B cell (primary cell): Measurements from ENCODE around the gene HACE1. TPM values are rescaled to one million over a fixed set of nuclear protein-coding genes. Genes with fewer than 3 reads are reported as not detected.
"Not testable (repeated sequence)": the region's sequence is repeated elsewhere in the genome, so short reads cannot be mapped to it uniquely, and the experiment has no call there.

Experiments
- ATAC-seq: fragments of 200-7000 bp; cut with Tn5 transposase; one replicate; pipeline ENCODE4 v1.10.0; 2021; ENCODE audit warnings: low read depth, mild to moderate bottlenecking, moderate number of reproducible peaks, moderate library complexity
- CTCF ChIA-PET: fragments of 350-600 bp; sonication (Branson Sonifier 250); formaldehyde crosslinking; loops from one replicate; lab custom pipeline; 2021; ENCODE audit warnings: antibody characterized with exemption, inconsistent platforms; lab: Charles Lee
- POLR2A ChIA-PET: fragments of 350-600 bp; sonication (Branson Sonifier 250); formaldehyde crosslinking; loops from one replicate; lab custom pipeline; 2021; ENCODE audit warnings: antibody characterized with exemption; lab: Charles Lee
- DNase-seq: peaks from one replicate; pipeline ENCODE4 v3.0.0; 2013
- H2AFZ ChIP-seq: 2 replicates; pipeline ENCODE4 v1.6.1; 2012; ENCODE audit warnings: mild to moderate bottlenecking, low read depth, low read length; ENCODE audit not compliant: insufficient read depth, poor library complexity, severe bottlenecking
- H3K27ac ChIP-seq, 2 donors: 1 replicate in 1 of 2; 2 replicates in 1 of 2; pipeline ENCODE4 v1.5.1; 2012 to 2013; ENCODE audit warnings: low read length in 2 of 2, mild to moderate bottlenecking in 2 of 2, moderate library complexity in 1 of 2
- H3K27me3 ChIP-seq, 4 experiments: fragments of 200-600 bp in 1 of 4; sonication (generic) in 1 of 4; replicated peaks in 1 of 4; 1 replicate in 2 of 4; 2 replicates in 2 of 4; pipeline versions ENCODE4 v1.6.1 to v1.7.0; 2013 to 2016; ENCODE audit warnings: low read length in 3 of 4, mild to moderate bottlenecking in 2 of 4, mixed read lengths in 1 of 4, moderate library complexity in 1 of 4; ENCODE audit not compliant: insufficient read depth in 4 of 4, control insufficient read depth in 3 of 4; ENCODE audit errors: control extremely low read depth in 1 of 4
- H3K36me3 ChIP-seq, 2 experiments: replicated peaks in 1 of 2; 1 replicate in 1 of 2; 2 replicates in 1 of 2; pipeline versions ENCODE4 v1.6.1 to v1.7.1; 2013; ENCODE audit warnings: low read length in 1 of 2; ENCODE audit not compliant: insufficient read depth in 2 of 2, control insufficient read depth in 1 of 2; ENCODE audit errors: control extremely low read depth in 1 of 2, extremely low read depth in 1 of 2
- H3K4me1 ChIP-seq, 2 donors: fragments of 200-600 bp in 1 of 2; sonication (generic) in 1 of 2; 1 replicate in 1 of 2; 2 replicates in 1 of 2; pipeline versions ENCODE4 v1.5.1 to v1.6.1; 2013 to 2017; ENCODE audit warnings: low read length in 2 of 2; ENCODE audit not compliant: control insufficient read depth in 2 of 2, insufficient read depth in 2 of 2
- H3K4me2 ChIP-seq: replicated peaks from 2 replicates; pipeline ENCODE3; 2012; ENCODE audit warnings: mild to moderate bottlenecking, low read depth, low read length; ENCODE audit not compliant: poor library complexity, severe bottlenecking
- H3K4me3 ChIP-seq, 5 experiments: fragments of 200-600 bp in 1 of 5; sonication (generic) in 1 of 5; 1 replicate in 3 of 5; 2 replicates in 2 of 5; pipeline versions ENCODE4 v1.5.1 to v1.7.0; 2011 to 2016; ENCODE audit warnings: low read length in 4 of 5, mild to moderate bottlenecking in 4 of 5, low read depth in 2 of 5, control low read depth in 1 of 5, moderate library complexity in 1 of 5; ENCODE audit not compliant: insufficient read depth in 1 of 5; ENCODE audit errors: control extremely low read depth in 1 of 5, extremely low read depth in 1 of 5
- H3K79me2 ChIP-seq: fragments of 200-600 bp; sonication (generic); one replicate; pipeline ENCODE4 v1.6.0; 2016; ENCODE audit warnings: low read length; ENCODE audit not compliant: control insufficient read depth, insufficient read depth
- H3K9ac ChIP-seq: fragments of 200-600 bp; sonication (generic); 2 replicates; pipeline ENCODE4 v1.6.1; 2017; ENCODE audit warnings: mild to moderate bottlenecking, low read length, moderate library complexity
- H3K9me3 ChIP-seq, 3 donors: one replicate each; pipeline versions ENCODE4 v1.6.1 to v1.7.1; 2013; ENCODE audit warnings: low read length in 2 of 3; ENCODE audit not compliant: control insufficient read depth in 2 of 3, insufficient read depth in 1 of 3; ENCODE audit errors: control extremely low read depth in 1 of 3
- H4K20me1 ChIP-seq: 2 replicates; pipeline ENCODE4 v1.6.0; 2012; ENCODE audit warnings: mild to moderate bottlenecking, low read length; ENCODE audit not compliant: insufficient read depth, control insufficient read depth, poor library complexity, severe bottlenecking
- H3K27ac Mint-ChIP-seq: one replicate; pipeline ENCODE4 v1.8.0; 2021; ENCODE audit warnings: mixed read lengths
- H3K27me3 Mint-ChIP-seq: one replicate; pipeline ENCODE4 v1.8.0; 2021; ENCODE audit warnings: mixed read lengths
- H3K4me1 Mint-ChIP-seq: one replicate; pipeline ENCODE4 v1.8.0; 2021; ENCODE audit warnings: mixed read lengths
- H3K4me3 Mint-ChIP-seq: one replicate; pipeline ENCODE4 v1.8.0; 2021; ENCODE audit warnings: mixed read lengths
- H3K9me3 Mint-ChIP-seq: one replicate; pipeline ENCODE4 v1.8.0; 2022; ENCODE audit warnings: mixed read lengths; ENCODE audit not compliant: insufficient read depth
- CTCF ChIP-seq: fragments of 200-600 bp; IDR thresholded peaks from one replicate; pipeline ENCODE4 v1.8.0; 2022; ENCODE audit warnings: antibody characterized with exemption, mild to moderate bottlenecking
- EZH2 ChIP-seq: IDR thresholded peaks from 2 replicates; pipeline ENCODE4 v1.6.1; 2012; ENCODE audit warnings: borderline replicate concordance, low read depth, mild to moderate bottlenecking, moderate library complexity, low read length; ENCODE audit not compliant: insufficient read depth, poor library complexity, severe bottlenecking
- WGBS: methylation state at CpG from one replicate; pipeline ENCODE4 v1.1.5; 2013; ENCODE audit warnings: missing lambda C conversion rate; ENCODE audit not compliant: insufficient coverage; 5-methylcytosine and 5-hydroxymethylcytosine counted together
- intact Hi-C: fragments of 100-400 bp; cut with micrococcal nuclease; formaldehyde crosslinking; loops from one replicate; pipeline ENCODE4 v1.10.0; 2022
- polyA plus RNA-seq: library from polyadenylated mRNA; depleted of rRNA; stranded (reverse); fragments of >200 nt; gene quantifications from 2 replicates; pipeline ENCODE4 v1.2.3, GENCODE V29; 2012
- total RNA-seq, 2 donors: library from RNA; stranded (reverse); fragments of 120-200 nt in 1 of 2; gene quantifications; 1 replicate in 1 of 2; 2 replicates in 1 of 2; pipeline versions ENCODE4 v1.2.3 to v1.2.4, GENCODE V29; 2013 to 2022

Gene HACE1
- total and polyA plus RNA-seq, 2 donors (not counting 1 experiment from before 2014, with no cell fraction given): 7.5 to 19.2 TPM

- Histone ChIP-seq H3K4me1 (no peaks in the 10 kb centered on the region), H3K4me2 (no peak overlapping the region), H3K9ac (no peak overlapping the region), H3K27ac (no peak overlapping the region), H3K4me3 (no peak overlapping the region), H2AFZ (no peak overlapping the region), H3K27me3 (peaks cover 0 to 11% (median 2%) of the 10 kb centered on the region in 4 experiments), H3K9me3 (no peaks in the 10 kb centered on the region), H3K36me3 (no peaks in the 10 kb centered on the region), H3K79me2 (no peaks in the 10 kb centered on the region), H4K20me1 (no peaks in the 10 kb centered on the region)
- intact Hi-C loops: no loop called here
- 100% methylated on average over 1 of the region's 2 CpGs for WGBS
- H3K4me3 Mint-ChIP-seq: no peak overlapping the region
- H3K27ac Mint-ChIP-seq: no peak overlapping the region
- POLR2A ChIA-PET: no interaction called here
- H3K9me3 Mint-ChIP-seq: peaks cover 1% of the 10 kb centered on the region
- TF ChIP-seq EZH2: no peak
- TF ChIP-seq CTCF: no peak
- CTCF ChIA-PET: no interaction called here
- H3K27me3 Mint-ChIP-seq: peaks cover 25% of the 10 kb centered on the region
- H3K4me1 Mint-ChIP-seq: no peaks in the 10 kb centered on the region
- DNase-seq (no peak), ATAC-seq (no peak)
Measured at GRCh38 chr6:104908888-104909525, 49.3 kb upstream of the HACE1 start.

GRCh38 chr6:104908031-104908887, 48.5 kb upstream of the HACE1 start:
- Histone ChIP-seq H4K20me1 (no peaks in the 10 kb centered on the region), H3K36me3 (no peaks in the 10 kb centered on the region), H3K9me3 (no peaks in the 10 kb centered on the region), H3K4me3 (no peak overlapping the region), H3K27me3 (peaks cover 0 to 11% (median 2%) of the 10 kb centered on the region in 4 experiments), H2AFZ (no peak overlapping the region), H3K79me2 (no peaks in the 10 kb centered on the region), H3K9ac (no peak overlapping the region), H3K4me2 (no peak overlapping the region), H3K27ac (no peak overlapping the region), H3K4me1 (no peaks in the 10 kb centered on the region)
- intact Hi-C loops: no loop called here
- Mint-ChIP-seq H3K4me3 (no peak overlapping the region), H3K27me3 (peaks cover 25% of the 10 kb centered on the region), H3K27ac (no peak overlapping the region), H3K9me3 (peaks cover 1% of the 10 kb centered on the region), H3K4me1 (no peaks in the 10 kb centered on the region)
- TF ChIP-seq EZH2: no peak
- DNase-seq (no peak), ATAC-seq (no peak)
- ChIA-PET POLR2A (no interaction called here), CTCF (no interaction called here)
- 94% methylated on average over 4 of the region's 6 CpGs for WGBS

GRCh38 chr6:104898893-104899292, 39.2 kb upstream of the HACE1 start:
- POLR2A ChIA-PET, H3K27me3 Mint-ChIP-seq: not testable (repeated sequence)

More at GRCh38 chr6:104898893-104899292, 39.2 kb upstream of the HACE1 start:
- H3K4me1 ChIP-seq, H3K79me2 ChIP-seq, H3K4me3 ChIP-seq, H3K27ac Mint-ChIP-seq, H3K27me3 ChIP-seq, H3K9me3 Mint-ChIP-seq, H3K27ac ChIP-seq, ATAC-seq, H3K4me1 Mint-ChIP-seq, H3K9ac ChIP-seq, intact Hi-C loops, H3K9me3 ChIP-seq, H3K36me3 ChIP-seq, DNase-seq, H3K4me3 Mint-ChIP-seq, H3K4me2 ChIP-seq, H4K20me1 ChIP-seq, H2AFZ ChIP-seq: not testable (repeated sequence)
- CTCF ChIA-PET: interaction anchor here (1.1 kb wide), 1 partner anchor 39 kb away, joined by 4 read pairs; the partner anchor contains the start of gene HACE1
- 100% methylated on average over 1 of the region's 7 CpGs for WGBS
